ENCODE results near the gene SEMA4B.
A peak's percentile ranks its signal among the peaks of the same experiment; 100 is the strongest.
"Not testable (repeated sequence)": the region's sequence is repeated elsewhere in the genome, so short reads cannot be mapped to it uniquely, and the experiment has no call there.

SEMA4B gene

DNA sequence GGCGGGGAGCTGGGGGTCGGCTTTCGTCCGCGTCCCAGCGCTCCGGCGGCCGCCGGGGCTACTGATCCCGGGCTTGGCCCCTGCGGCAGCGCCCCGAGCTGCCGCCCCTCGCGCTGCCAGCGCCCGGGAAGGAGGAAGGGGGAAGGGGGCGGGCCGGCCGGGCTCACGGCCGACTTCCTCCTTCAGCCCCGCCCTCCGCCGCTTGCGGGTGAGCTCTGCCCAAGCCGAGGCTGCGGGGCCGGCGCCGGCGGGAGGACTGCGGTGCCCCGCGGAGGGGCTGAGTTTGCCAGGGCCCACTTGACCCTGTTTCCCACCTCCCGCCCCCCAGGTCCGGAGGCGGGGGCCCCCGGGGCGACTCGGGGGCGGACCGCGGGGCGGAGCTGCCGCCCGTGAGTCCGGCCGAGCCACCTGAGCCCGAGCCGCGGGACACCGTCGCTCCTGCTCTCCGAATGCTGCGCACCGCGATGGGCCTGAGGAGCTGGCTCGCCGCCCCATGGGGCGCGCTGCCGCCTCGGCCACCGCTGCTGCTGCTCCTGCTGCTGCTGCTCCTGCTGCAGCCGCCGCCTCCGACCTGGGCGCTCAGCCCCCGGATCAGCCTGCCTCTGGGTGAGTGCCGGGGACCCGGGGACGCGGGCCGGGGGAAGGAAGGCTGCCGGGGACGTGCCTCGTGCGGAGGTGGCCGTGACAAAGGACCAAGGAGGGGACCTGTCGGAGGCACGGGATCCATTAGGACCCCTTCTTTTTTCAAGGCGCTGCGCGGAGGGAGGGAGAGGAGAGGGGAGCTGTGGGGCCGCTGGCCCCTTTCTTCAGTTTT, at the start of gene SEMA4B:
TSS of gene SEMA4B (plus strand) at position 201 of the 814 bp plus-strand sequence. CDS start at position 450, 249 bp downstream.
- peak; percentile 48 to 91 (median 91) for DNase-seq

- no peak for DNase-seq
Observed at GRCh38 chr15:90151989-90152645, 49.0 kb upstream of the SEMA4B start.

DNA sequence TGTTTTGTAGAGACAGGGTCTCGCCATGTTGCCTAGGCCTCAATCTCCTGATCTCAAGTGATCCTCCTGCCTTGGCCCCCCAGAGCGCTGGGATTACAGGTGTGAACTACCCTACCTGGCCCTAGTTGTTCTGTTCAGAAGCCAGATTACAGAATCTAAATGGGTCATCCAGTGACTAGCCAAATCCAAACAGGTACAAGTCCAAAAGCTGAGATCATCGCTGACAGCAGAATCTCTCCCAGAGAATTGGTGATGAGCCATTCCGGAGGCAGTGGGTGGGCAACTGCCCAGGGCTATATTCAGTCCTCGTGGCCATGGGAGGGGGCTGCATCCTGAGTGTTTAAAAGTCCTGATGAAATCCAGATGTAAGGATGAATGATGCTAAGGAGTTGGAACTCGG, 47.5 kb upstream of the SEMA4B start:
- DNase-seq = no peak

DNA sequence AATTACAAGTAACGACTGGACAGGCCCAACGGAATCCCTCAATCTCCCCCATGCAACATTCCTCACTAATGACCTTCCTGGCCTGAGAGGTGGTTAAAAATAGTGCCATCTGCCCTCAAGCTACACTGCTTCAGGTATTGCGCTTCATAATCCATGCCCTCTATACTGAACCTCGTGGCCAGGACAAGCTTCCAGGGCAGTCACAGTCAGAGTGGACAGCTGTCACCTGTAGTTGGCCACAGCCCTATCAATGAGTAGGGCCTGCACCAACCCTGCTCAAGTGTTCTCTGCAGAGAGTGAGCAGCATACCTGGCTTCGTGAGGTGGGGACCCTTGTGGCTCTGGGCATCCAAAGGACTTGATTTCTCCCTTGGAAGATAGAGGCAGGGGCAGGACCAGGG, 46.9 kb upstream of the SEMA4B start:
- DNase-seq = no peak

- DNase-seq = no peak
Observed at GRCh38 chr15:90154861-90155626, 46.1 kb upstream of the SEMA4B start.

GRCh38 chr15:90159213-90159612, 41.9 kb upstream of the SEMA4B start:
- no peak for DNase-seq

DNA sequence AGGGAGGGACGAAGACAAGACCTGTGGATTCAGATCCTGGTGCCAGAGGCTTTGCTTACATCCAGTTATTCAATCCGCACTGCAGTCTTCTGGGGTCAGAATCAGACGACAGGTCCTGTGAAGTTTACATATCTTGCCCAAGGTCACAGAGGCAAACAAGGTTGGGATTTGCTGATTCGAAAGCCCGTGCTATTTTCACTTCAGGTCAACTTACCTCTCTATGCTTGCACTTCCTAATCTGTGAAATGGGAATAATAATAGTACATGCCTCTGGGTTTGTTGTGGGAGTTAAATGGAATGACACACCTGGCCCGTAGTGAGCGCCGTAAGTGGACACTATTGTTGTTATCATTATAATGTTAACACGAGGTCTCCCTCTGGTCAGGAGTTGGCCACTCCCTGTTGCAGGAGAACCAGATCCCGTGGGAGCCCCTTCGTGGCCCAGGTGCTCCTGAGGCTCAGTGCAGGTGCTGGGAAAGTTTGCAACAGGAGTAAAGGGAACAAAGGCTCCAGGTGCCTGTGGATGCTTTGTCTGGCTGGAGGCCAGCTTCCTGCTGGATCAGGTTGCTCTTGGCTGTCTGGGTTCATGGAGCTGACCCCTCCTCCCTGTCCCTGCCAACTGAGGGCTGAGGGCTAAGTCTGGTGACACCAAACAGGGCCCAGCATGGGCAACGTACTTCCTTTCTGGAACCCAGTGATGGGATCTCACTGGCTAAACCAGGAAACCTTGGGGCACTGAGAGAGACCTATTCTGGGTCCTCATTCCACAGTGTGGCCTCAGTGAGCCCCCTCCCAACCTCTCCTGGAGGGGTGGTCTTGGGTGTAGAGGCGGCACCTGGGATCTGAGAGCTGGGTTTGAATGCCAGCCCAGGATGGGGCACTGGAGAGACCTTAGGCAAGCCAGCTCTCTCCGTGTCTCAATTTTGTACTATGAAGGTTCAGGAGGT, 40.1 kb upstream of the SEMA4B start:
- DNase-seq = peak; percentile 81 to 91 (median 82)

DNA sequence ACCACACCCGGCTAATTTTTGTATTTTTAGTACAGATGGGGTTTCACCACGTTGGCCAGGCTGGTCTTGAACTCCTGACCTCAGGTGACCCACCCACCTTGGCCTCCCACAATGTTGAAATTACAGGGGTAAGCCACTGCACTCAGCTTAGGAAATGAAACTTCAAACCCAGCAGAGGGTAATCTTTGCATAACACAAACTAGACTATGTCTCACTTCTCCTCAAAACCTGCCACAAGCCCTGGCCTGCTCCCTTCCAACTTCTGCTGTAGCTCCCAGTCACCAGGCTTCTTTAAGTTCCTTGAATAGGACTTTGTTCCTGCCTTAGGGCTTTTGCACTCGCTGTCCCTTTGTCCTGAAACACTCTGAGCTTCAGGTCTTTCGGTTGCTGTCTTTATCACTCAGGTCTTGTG, 39.2 kb upstream of the SEMA4B start:
- no peak for DNase-seq

GRCh38 chr15:90162956-90163355, 38.2 kb upstream of the SEMA4B start:
- no peak for DNase-seq

GRCh38 chr15:90164239-90164638, 36.9 kb upstream of the SEMA4B start:
- DNase-seq = not testable (repeated sequence)

DNA sequence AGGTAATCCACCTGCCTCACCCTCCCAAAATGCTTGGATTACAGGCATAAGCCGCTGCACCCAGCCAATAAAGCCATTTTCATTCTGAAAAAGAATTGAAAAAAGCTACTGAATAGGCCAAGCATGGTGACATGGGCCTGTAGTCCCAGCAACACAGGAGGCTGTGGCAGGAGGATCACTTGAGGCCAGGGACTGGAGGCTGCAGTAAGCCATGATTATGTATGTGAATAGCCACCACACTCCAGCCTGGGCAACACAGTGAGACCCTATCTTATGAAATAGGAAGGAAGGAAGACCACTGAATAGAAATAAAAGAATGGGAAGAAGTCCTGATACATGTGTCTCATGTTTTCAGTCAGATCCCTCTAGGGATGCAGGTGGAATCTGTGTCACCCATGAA, 36.0 kb upstream of the SEMA4B start:
- DNase-seq = no peak

DNA sequence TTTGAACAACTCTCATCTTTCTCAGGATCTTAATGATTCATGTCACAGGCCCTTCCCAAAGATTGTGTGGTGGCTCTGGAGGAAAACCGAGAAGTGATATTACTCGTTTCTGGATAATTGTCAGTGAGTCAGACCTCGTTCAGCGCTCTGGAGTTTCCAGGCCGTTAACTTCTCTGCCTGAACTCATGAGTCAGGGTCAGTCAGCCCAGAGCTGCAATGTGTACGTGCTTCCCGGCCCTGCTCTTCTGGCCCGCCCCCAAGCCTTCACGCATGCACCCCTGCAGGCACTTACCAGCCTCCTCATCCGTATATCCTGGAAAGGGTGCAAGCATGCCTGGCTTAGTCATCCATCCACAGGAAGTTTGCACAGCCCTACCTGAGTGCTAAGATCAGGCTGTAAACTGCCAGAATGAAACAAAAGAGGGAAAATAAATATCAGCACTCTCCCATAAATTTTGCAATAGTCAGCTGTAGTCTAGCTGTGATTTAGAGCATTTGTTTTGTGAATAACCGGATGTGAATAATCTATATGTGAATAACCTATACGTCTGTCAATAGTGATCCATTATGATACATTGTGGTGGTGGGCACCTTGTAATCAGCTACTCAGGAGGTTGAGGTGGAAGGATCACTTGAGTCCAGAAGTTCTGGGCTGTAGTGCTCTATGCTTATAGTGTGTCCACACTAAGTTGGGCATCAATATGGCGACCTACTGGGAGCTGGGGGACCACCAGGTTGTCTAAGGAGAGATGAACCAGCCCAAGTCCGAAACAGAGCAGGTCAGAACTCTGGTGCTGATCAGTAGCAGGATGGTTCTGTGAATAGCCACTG, 35.3 kb upstream of the SEMA4B start:
- DNase-seq = peak; percentile 56 to 87 (median 79)

- DNase-seq = no peak
Observed at GRCh38 chr15:90167121-90167520, 34.0 kb upstream of the SEMA4B start.

- DNase-seq = no peak
Observed at GRCh38 chr15:90171623-90172022, 29.5 kb upstream of the SEMA4B start.

GRCh38 chr15:90173372-90173771, 27.8 kb upstream of the SEMA4B start:
- no peak for DNase-seq

DNA sequence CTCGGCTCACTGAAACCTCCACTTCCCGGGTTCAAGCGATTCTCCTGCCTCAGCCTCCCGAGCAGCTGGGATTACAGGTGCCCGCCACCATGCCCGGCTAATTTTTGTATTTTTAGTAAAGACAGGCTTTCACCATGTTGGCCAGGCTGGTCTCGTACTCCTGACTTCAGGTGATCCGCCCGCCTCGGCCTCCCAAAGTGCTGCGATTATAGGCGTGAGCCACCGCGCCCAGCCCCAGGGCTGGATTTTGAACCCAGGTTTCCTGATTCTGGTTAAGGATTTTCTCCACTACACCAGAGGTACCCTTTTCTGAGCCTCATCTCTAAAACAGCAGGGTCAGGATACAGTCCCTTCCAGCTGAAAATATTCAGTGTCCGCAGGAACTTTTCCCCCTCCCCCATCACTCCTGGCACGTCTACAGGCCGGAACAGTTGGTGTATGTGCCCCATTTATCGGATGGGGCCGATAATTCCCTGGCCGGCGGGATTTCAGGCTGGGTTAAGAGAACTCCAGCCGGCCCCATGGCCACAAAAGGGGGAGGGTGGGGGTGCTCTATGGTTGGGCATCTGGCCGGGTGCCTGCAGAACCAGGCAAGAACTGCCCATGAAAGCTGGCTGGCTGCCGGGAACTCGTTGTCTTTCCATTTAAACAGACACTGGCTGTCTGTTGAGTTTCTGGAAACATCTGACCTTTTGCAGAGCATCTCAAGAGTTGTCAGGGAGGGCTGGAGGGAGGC, 26.8 kb upstream of the SEMA4B start:
- peak in 1 of 3 experiments; percentile 27 for DNase-seq

- no peak for DNase-seq
Observed at GRCh38 chr15:90177012-90177411, 24.1 kb upstream of the SEMA4B start.

- no peak for DNase-seq
Observed at GRCh38 chr15:90178468-90179435, 22.4 kb upstream of the SEMA4B start.

DNA sequence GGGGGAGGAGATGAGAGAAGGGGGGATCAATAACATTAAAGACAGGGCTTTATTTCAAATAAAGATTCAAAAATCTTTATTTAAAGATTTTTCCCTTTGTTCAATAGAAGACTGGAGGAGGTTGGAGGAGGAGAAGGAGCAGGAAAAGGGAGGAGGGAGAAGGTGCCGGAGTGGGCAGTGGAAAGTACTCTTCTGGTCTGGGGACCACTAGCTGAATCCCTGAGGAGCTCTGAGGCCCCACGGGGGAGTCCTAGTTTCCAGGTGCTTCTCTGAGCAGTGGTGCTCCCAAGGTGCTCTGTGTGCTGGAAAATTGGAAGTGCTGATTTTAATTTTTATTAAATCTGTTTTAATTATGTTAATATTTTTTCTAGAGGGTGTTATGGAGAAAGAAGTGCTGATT, 19.4 kb upstream of the SEMA4B start:
- peak in 1 of 3 experiments; percentile 55 for DNase-seq

All from NCI-H1417 (cell line).